ENCODE data around the gene CADPS2.

DNA sequence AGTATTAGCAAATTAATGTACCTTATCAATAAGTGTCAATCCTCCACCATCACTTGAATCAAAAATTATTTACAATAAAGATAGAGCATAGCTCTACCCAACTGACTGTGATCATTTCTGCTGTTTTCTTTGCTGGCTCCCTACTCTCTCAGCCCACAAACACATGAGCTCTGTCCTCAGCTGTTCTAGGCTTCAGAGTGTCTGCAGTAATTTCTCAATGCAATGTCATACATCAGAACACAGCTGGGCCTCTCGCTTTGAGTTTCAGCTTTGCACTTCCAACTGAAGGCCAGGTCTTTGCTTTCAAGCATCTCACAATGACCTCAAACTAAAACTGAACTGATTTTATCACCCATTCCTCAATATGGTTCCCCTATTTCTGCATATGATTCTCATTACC, 243.0 kb downstream of the CADPS2 start:
- TF ChIP-seq, protein P1, sequence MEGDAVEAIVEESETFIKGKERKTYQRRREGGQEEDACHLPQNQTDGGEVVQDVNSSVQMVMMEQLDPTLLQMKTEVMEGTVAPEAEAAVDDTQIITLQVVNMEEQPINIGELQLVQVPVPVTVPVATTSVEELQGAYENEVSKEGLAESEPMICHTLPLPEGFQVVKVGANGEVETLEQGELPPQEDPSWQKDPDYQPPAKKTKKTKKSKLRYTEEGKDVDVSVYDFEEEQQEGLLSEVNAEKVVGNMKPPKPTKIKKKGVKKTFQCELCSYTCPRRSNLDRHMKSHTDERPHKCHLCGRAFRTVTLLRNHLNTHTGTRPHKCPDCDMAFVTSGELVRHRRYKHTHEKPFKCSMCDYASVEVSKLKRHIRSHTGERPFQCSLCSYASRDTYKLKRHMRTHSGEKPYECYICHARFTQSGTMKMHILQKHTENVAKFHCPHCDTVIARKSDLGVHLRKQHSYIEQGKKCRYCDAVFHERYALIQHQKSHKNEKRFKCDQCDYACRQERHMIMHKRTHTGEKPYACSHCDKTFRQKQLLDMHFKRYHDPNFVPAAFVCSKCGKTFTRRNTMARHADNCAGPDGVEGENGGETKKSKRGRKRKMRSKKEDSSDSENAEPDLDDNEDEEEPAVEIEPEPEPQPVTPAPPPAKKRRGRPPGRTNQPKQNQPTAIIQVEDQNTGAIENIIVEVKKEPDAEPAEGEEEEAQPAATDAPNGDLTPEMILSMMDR (conservative IDR thresholded peaks at IDR 0.05 in 1 of 2, IDR thresholded peaks at IDR 0.05 in 1 of 2; ENCODE audit: low read depth in 1 of 2, low read length in 2 of 2): no peak
- no peak for TF ChIP-seq EZH2 (IDR thresholded peaks at IDR 0.05; ENCODE audit: low read length, missing control alignments)
